ENCODE data around the gene RPS8. TPM values are rescaled to one million over a fixed set of nuclear protein-coding genes. Genes with fewer than 3 reads are reported as not detected.

RPS8 gene
- total RNA-seq, 4 donors from 2014 or later = 505 to 1,630 (median 1,282) TPM

DNA sequence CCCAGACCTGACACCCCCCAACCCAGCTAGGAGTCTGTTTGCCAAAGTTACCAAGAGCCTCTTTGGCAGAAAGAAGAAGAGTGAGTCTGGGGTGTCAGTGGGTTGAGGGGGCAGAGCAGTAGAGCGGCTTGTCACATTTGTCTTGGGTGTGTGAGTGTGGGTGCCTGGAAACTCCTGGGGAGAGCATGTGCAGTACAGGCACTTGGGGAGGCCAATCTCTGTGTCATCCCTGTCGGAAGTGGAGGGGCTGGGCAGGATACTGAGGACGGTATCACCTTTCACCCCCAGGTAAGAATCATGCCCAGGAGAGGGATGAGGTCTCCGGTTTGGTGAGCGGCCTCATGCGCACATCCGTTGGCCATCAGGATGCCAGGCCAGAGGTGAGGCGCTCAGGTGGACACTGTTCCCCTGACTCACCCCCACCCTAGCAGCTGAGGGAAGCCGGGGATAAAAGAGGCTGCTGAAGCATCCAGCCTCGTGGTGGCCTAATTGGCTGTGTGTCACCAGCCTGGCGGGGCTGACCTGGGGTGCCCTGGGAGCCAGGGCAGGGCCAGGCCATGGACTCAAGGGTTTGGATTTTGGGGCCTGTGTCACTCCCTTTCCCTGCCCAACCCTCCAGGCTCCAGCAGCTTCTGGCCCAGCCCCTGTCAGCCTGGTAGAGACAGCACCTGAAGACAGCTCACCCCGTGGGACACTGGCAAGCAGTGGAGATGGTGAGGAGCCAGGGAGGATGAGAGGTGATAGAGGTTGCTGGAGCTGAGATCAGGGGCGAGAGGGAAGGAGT lies 28.2 kb downstream of the RPS8 start:
- H3K36me3 ChIP-seq = peaks cover 0 to 6% (median 0%) of the 10 kb centered on the region in 4 donors
- no peaks in the 10 kb centered on the region for H3K27me3 ChIP-seq
- peak overlapping the region in 1 of 4 donors; percentile 73 for H3K27ac ChIP-seq
- WGBS, 2 donors (ENCODE audit: low coverage in 1 of 2) = 88% methylated on average over 13 of the region's 13 CpGs; no CpG with 5 or more reads in 1 of the 2 donors
- TF ChIP-seq POLR2A (IDR thresholded peaks at IDR 0.05) (no peak), EP300 (IDR thresholded peaks at IDR 0.05; ENCODE audit: low read depth) (no peak), CTCF (IDR thresholded peaks at IDR 0.05) (no peak), POLR2AphosphoS5 (IDR thresholded peaks at IDR 0.05) (no peak)
- no peak overlapping the region for H3K4me3 ChIP-seq
- intact Hi-C loops (cut with DNase I; ENCODE audit: low total_unique reads) = no loop called here
- no peaks in the 10 kb centered on the region for H3K9me3 ChIP-seq
- no peak for DNase-seq
- H3K4me1 ChIP-seq = peaks cover 31 to 54% (median 41%) of the 10 kb centered on the region in 4 donors
- in situ Hi-C loops (cut with MboI; ENCODE audit: low pct_ligation_motif_present in 1 of 4, low pct_unique_long_range_greater_than_20kb in 1 of 4, low sequenced_read_pairs in 3 of 4) = no loop called here

- no peak for DNase-seq
- peak overlapping the region; percentile 92 to 96 (median 94) for H3K27ac ChIP-seq
- H3K4me1 ChIP-seq = peaks cover 43 to 66% (median 53%) of the 10 kb centered on the region in 4 donors
Measured at GRCh38 chr1:44805311-44806024, 30.1 kb downstream of the RPS8 start.

DNA sequence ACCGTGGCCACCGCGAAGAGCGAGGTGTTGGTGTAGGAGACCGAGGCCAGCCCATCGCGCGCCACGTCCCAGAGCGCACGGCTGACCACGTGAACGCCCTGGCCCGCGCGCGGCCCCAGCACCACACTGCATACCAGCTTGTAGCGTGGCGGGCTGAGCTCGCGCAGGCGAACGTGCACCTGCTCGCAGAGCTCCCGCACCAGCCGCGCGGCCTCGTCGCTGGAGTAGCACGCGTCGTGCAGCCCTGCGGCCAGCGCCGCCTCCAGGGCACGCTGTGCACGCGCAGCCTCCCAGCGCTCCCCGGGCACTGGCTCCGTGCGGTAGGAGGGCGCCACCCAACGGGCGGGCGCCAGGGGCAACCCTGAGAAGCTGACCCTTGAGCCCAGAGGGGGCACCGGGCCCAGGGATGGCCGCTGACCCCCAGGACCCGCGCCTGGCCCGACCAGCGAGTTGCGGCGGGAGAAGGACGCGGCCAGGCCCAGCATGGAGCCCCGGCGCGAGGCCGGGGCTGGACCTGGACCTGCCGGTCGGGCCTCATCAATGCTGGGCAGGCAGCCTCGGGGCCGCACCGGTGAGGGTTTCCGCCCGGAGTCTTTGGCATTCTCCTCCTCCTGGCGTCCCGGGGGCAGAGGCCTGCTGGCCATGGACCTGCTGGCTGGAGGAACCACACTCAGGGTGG lies 30.8 kb downstream of the RPS8 start:
- Histone ChIP-seq H3K36me3 (peaks cover 0 to 6% (median 0%) of the 10 kb centered on the region in 4 donors), H3K9me3 (no peaks in the 10 kb centered on the region), H3K27me3 (no peaks in the 10 kb centered on the region), H3K4me3 (no peak overlapping the region), H3K4me1 (peaks cover 43 to 65% (median 53%) of the 10 kb centered on the region in 4 donors), H3K27ac (peak overlapping the region; percentile 92 to 96 (median 94))
- TF ChIP-seq POLR2AphosphoS5 (IDR thresholded peaks at IDR 0.05) (no peak), CTCF (IDR thresholded peaks at IDR 0.05) (no peak)
- 97% methylated on average over 69 of the region's 70 CpGs; no CpG with 5 or more reads in 1 of the 2 donors for WGBS, 2 donors (ENCODE audit: low coverage in 1 of 2)
- intact Hi-C loops (cut with DNase I; ENCODE audit: low total_unique reads) = loop anchor here (2.0 kb wide), 1 partner anchor 67 kb away; the partner anchor contains the start of gene KIF2C
- in situ Hi-C loops (cut with MboI; ENCODE audit: low pct_ligation_motif_present in 1 of 4, low pct_unique_long_range_greater_than_20kb in 1 of 4, low sequenced_read_pairs in 3 of 4) = no loop called here
- peak; percentile 8 for DNase-seq

More at GRCh38 chr1:44805311-44806024, 30.1 kb downstream of the RPS8 start:
- no peaks in the 10 kb centered on the region for H3K27me3 ChIP-seq
- WGBS, 2 donors (ENCODE audit: low coverage in 1 of 2) = 98% methylated on average over 19 of the region's 20 CpGs; no CpG with 5 or more reads in 1 of the 2 donors
- H3K4me3 ChIP-seq = no peak overlapping the region
- in situ Hi-C loops (cut with MboI; ENCODE audit: low pct_ligation_motif_present in 1 of 4, low pct_unique_long_range_greater_than_20kb in 1 of 4, low sequenced_read_pairs in 3 of 4) = no loop called here
- intact Hi-C loops (cut with DNase I; ENCODE audit: low total_unique reads) = loop anchor here (2.0 kb wide), 1 partner anchor 67 kb away; the partner anchor contains the start of gene KIF2C
- TF ChIP-seq CTCF (IDR thresholded peaks at IDR 0.05) (no peak), POLR2AphosphoS5 (IDR thresholded peaks at IDR 0.05) (no peak), EP300 (IDR thresholded peaks at IDR 0.05; ENCODE audit: low read depth) (no peak), POLR2A (IDR thresholded peaks at IDR 0.05) (no peak)
- no peaks in the 10 kb centered on the region for H3K9me3 ChIP-seq
- peaks cover 0 to 6% (median 0%) of the 10 kb centered on the region in 4 donors for H3K36me3 ChIP-seq
